Measurements from ENCODE around the gene NEURL1B.
"Not testable (repeated sequence)": the region's sequence is repeated elsewhere in the genome, so short reads cannot be mapped to it uniquely, and the experiment has no call there.

NEURL1B gene

DNA sequence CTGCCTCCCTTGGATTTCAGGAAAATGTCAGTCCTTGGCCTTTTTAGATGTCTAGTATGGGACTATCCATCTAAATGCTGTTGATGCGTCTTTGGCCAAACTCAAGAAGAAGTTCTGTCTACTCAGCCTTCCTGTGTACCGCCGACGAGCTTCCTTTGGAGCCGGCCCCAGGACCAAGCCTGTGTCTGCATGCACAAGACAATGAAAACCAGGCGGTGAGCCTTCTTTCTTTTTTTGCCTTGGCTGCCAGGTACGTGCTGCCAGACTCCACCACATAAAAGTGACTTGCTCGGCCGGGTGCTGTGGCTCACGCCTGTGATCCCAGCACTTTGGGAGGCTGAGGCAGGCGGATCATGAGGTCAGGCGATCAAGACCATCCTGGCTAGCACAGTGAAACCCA lies 6.0 kb upstream of the NEURL1B start:
- DNase-seq = no peak

DNA sequence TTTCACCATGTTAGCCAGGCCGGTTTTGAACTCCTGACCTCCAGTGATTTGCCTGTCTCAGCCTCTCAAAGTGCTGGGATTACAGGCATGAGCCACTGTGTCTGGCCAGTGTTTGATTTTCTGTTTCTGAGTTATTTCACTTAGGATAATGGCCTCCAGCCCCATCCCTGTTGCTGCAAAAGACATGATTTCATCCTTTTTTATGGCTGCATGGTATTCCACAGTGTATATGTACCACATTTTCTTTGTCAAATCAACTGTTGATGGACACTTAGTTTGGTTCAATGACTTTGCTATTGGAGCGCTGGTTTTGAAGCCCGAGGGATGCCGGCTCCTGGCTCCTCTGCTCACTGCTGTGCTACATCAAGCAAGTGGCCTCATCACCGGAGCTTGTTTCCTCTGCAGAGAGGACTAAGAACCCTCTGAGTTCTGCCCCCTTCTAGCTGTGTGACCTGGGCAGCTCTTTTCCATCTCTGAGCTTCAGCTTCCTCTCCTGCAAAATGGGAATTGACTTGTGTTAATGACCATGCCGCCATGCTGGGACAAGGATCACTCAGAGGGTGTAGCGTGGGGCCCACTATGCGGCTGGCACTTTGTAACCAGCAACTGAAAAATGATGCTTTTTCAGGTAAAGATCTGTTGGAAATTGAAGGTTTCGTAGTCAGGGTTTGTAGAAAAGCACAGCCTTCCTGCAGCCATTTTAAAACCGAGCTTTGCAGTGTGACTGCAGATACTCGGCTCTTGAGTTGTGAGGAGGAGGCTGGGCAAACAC lies 4.6 kb upstream of the NEURL1B start:
- no peak for DNase-seq

DNA sequence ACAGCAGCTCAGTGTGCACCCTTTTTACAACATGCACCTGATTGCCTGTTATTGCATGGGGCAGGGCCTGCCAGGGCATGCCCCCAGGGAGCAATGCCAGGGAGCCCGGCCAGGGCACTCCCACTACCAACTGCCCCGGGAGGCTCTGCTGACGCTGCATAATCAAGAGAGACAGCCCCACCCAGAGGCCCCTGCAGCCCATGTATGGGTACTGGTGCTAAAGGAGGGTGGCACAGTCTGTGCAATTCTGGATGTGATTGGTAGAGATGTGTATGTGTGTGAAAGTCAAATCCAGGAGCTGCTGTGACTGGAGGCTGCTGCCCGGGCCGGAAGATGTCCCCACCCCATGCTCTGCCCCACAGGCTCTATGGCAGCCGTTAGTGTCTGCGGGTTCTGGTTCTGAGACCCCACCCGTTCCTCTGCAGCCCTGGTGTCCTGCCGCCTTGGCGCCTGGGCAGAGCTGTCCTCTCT lies 3.9 kb upstream of the NEURL1B start:
- DNase-seq = no peak

DNA sequence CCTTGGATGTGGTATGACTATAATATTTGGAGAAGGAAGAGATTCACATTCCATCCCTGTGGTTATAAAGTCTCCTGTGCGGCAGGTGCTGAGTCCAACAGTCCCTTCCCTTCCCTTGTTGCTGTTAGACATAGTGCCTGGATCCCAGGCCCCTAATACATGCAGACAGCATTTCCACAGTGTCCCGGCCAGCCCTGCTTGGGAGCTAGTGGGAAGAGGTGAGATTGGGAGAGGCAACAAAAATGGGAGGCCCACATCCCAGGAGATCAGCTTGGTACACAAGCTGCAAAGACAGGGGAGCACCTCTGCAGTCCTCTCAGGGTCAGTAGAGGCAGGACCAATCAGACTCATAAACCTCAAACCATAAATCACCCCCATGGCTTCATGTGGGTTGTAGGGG lies 3.3 kb upstream of the NEURL1B start:
- DNase-seq = no peak

DNA sequence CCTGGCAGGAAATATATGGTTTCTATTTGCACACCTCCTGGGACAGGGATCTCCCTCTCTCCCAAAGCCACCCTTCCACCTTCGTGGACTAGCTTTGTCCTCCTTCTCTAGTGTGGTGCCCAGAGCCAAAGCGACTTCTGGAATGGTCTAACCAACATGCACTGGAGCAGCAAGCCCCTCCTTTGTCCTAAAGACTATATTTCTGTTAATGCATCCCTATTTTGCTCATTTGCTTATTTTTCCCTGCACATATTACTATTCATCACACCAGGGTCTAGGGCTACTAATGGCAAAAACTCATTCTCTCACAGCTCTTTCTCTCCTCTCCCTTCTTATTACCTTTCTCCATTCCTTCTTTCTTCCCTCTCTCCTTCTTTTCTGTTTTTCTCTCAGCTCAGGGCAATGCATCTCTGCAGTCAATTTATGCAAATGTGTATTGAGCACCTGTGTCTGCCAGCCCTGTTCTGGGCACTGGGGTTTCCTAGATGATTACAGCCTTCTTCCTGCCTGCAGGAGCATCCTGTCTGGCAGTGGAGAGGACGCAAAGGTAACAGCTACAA lies 2.8 kb upstream of the NEURL1B start:
- no peak for DNase-seq

DNA sequence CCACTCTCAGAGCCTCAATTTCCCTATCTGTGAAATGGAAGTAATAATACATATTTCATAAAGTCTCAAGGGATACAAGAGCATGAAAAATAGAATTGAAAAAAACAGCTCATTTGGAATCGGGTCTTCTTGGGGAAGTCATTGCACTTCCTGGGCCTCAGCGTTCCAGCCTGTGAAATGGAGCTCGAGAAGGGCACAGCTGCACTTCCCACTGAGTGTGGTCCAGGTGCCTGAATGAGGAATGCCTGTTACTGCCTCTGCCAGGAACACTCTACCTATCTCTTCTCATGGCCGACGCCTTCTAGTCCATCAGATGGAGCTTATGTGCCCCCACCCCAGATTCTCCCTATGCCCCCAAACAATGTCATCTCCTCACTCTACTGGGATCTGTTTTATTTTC lies 924 bp upstream of the NEURL1B start:
- DNase-seq = no peak

DNA sequence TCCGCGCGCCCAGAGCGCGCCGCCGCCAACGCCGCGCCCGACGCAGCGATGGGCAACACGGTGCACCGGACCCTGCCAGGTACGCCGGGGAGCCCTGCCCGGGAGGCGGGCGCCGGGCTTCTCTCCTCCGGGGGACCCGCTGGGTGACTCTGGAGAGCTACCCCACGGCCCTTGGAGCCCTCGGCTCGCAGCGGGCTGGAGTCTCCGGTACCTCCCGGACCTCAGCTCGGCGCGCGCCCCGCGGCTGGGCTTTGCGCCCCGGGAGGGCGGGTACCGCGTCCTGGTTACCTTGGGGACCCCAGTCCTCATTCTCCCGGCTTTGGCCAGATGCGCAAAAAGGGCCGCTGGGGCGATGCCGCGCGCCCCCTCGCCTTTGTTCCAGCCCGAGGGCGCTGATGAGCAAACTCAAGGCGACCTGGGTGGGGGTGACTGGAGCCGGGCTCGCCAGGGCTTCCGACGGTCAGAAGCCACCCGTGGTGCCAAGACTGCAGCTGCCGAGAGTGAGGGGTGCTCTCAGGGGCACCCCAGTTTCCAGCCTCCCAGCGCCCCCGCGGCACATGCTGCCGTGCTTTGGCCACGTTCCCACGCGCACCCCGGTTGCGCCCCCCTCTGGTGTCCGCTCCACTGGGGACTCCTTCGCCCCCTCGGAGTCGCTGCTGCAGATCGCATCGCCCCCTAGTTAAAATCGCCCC lies 442 bp downstream of the NEURL1B start:
- peak; percentile 43 for DNase-seq

DNA sequence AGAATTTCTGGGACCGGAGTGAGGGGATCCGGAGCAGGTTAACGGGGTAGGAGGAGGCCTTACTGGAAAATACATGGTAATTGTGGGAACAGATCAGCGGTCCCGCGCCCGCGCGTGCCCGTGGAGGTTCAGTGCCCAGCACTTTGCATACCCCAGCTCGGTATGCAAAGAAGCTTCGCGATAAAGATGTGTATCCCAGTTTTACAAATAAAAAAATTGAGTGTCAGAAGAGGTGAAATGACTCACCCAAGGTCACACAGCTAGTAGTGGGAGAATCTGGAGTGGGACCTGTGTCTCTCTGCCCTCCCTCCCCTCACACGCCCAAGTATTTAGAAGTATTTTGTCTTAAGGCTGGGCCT lies 967 bp downstream of the NEURL1B start:
- DNase-seq = no peak

DNA sequence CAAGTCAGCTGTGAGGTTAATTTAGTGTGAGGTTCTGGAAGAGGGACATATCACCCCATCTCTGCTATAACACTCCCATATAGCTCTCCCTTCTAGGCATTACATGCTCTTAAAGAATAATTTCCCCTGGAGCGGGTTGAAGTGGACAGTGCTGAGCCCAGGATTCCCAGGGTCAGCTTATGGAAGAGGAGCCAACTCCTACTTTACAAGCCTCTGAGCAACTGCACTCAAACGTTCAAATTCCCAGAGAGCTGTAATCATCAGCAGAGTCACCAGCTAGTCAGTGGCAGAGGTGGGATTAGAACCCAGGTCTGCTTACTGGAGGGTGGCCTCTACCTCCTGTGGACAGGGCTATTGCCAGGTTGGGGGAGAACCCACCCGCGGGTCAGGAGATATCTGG lies 1.4 kb downstream of the NEURL1B start:
- no peak for DNase-seq

DNA sequence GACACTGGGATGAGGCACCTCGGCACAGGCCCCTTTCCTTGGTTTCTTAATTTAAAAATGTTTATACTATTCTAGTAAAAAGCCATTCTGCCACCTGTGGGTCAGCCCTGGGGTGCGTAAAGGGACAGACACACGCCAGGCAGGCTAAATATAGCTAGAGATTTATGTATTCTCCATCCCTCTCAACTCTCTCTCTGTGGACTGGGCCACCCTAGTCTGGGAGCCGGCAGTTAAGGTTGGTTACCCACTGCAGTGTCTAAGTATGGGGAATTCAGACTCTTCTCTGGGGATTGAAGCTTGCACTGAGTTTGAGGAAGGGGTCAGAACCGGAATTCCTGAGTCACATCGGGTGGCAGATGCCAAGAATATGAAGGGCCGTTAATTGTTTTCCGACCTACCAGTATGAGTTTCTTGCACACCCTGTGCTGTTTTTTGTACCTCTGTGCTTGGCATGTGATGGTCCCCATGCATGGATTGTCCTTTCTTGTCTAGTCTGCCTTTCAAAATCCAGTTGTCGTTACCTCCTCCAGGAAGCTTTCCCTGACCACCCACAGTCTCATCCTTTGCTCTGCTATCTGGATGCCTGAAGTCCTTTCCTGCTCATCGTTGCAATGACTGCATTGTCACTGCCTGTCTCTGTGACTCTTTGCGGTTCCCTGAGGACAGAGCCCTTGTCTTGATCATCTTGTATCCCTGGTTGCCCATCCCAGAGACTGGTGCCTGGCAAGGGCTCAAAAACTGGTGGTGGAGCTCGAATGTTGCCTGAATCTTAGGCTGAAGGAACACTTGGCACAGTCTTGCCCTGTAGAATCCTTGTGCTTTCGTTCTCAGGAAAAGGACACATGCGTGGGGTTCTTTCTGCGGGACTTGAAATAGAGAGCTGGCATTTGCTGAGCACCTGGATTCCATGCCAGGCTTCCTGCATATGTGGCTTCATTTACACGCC lies 2.1 kb downstream of the NEURL1B start:
- no peak for DNase-seq

DNA sequence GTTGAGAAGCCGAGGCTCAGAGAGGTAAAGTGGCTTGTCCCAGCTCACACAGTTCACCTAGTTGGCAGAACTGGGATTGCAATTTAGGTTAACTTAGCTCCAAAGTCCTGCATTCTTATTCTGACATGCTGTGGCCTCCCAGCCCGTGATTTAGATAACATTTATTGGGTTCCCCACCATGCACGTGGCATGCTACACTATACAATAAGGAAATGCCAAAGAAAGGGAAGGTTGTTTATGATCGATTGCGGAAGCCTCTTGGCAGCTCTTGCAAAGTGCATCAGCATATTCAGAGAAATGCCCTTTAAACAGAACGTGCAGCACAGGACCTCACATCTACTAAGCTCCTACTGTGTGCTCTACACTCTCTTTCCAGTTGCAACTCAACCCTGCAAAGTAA lies 3.2 kb downstream of the NEURL1B start:
- DNase-seq = no peak

DNA sequence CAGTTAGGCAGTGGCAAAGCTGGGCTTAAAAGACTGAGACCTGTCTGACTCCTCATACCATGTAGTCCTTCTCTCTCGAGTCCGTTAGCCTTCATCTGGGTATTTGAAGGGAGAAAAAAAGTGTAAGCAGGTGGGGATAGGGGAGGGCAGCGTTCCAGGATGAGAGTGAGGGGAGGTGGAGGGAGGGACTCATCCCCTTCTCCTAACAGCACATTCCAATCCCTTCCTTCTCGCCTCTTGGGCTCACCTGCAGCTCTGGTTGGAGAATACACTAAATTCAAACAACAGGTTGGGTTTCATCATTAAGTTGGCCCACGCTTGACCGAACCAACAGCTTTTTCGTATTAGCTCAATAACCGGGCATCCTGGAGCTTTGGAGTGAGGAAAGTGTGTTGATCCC lies 3.6 kb downstream of the NEURL1B start:
- no peak for DNase-seq

DNA sequence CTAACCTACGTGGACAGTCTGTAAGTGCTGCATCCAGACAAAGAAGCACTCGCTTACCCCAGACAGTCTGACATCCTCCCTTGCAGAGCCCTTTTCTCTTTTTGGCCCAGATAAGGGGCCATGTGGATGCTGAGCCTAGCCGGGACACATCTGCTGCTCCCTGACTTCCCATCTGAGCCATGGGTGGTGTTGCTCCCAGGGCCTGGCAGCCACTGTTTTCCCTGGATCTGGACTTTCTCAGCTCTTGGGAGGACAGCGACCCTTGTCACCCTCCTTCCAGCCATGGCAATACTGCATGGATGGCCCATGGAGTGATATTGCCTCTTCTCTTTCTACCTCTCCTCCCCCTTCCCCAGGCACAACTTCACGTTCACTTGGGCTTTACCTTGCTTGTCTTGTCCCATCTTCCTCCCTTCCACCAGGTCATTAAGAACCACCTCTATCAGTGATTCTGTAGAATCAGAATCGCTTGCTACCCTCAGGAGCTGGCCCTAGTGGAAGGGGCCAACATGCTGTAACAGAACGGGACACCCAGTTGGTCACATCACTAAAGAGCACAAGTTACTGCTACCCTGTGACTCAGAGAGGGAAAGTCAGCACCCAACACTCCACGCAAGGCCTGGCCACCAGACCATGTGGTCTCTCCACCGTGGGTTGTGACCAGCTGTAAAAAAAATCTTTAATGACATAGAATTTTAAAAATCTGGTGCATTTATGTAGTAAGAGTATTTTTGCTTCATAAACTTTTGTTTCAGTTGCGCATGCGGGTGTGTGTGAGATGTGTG lies 4.4 kb downstream of the NEURL1B start:
- no peak for DNase-seq

DNA sequence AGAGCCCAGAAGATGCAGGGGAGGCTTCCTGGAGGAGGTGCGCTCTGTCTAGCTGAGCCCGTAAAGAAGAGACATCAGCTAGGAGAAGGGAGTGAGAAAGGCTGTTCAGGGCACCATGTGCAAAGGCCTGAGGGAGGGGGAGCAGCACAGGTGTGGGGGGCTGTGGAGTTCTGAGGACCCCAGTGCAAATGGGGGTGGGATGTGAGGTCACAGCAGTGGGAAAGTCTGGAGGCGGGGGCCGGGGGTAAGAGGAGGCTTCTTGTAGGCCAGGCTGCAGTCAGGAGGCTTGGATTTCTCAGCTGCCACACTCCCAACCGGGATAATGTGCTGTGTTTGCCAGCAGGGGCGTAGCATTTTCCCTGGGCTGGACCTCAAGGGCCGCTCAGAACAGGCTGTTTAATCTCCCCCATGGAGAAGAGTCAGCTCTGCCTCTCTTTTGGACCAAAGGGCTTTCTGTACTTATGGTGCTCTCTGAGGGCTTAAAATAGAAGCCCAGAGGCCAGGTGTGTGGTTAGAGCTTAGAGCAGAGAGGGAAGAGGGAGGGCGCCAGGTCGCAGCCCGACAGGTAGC lies 5.7 kb downstream of the NEURL1B start:
- DNase-seq = no peak

DNA sequence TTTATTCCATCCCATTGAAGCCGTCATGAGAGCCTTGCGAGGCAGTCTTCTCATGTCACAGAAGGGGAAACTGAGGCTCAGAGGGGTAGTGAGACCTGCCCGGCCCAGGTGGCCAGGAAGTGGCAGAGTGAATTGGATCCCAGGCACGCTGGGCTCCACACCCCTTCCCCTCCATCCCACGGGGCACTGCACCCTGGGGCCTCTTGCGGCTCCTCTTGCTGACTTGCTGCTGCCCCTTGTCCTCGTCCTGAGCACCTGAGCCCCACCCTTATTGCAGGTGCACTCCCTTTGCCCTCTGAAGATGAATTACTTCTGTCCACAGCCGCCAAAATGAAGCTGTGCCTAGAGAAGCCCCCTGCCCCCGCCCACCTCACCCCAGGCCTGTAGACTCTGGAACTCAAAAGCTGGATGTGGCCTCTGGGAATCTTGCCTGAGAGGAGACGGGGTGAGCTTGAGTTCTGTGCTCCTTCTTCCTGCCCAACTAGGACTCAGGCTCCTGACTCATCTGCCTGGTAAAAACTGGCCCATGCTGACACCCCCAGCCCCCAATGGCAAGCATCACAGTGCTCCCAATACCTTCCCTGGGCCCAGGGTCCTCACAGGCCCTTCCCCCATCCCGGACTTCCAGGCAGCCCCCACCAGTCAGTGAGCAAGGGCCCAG lies 6.4 kb downstream of the NEURL1B start:
- DNase-seq = no peak

DNA sequence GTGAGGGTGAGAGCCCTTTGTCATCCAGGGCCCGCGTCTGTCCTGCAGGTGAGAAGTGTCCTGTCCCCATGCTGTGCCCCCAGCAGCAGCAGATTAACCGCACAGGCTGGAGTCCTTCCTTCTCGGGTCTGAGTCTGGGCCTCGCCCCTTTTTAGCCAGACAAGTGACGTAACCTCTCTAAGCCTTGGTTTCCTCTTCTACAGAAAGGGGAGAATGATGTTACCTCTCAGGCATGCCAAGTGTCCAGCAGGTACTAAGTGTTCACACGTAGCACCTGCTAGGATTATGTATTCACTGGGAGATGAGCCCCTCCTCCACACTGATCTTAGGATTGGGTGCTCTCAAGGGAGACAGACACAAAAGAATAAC lies 6.9 kb downstream of the NEURL1B start:
- DNase-seq = no peak

DNA sequence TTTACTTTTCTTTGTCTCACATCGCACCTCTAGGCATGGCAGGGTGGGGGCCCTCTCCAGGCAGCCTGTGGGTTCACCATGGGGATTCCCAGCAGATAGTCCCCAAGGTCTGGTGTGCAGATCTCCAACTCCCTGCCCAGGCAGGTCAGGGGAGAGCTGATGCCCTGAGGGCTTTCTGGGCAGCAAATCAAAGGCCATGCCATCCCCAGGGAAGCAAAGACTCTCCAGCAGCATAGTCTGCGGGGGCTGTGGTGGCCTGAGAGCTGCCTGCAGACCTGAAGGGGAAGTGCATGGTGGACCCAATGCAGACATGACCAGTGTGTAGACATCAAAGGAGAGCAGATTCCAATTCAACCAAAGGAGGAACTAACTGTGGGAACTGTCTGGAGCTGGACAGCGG lies 7.7 kb downstream of the NEURL1B start:
- DNase-seq = no peak

DNA sequence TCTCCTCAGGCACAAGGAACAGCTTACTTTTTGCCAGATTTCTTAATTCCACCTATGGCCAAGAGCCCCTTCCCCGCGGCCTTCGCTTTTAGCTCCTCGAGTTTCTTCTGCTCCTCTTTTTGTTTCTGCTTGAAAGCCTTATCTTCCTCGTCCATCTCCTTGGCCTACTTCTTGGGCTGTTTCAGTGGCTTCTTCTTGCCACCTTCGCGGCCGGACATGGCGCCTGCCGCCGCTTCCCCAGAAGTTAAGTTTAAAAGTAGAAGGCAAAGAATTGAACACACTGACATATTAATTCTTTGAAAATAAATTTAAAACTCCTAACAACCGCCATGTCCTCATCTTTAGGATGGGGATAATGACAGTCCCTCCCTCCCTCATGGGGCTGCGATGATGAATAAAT lies 15.4 kb downstream of the NEURL1B start:
- DNase-seq = not testable (repeated sequence)

DNA sequence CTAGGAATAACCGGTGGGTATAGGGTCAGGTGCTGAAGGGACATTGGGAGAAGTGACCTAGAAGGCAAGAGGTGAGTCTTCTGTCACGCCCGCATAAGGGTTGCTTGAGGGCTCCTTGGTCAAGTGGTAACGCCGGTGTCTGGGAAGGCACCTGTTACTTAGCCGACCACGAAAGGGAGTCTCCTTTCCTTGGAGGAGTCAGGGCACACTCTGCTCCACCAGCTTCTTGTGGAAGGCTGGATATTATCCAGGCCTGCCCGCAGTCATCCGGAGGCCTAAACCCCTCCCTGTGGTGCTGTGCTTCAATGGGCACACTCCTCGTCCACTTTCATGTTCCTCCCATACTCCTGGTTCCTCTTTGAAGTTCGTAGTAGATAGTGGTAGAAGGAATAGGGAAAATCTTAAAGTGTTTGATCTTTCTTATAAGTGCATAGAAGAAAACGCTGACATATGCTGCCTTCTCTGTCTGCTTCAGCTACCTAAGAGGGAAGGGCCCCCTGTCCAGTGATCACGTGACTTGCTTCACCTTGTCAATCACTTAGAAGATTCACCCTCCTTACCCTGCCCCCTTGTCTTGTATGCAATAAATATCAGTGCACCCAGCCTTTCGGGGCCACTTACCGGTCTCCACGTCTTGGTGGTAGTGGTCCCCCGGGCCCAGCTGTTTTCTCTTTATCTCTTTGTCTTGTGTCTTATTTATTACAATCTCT lies 16.6 kb downstream of the NEURL1B start:
- not testable (repeated sequence) for DNase-seq

DNA sequence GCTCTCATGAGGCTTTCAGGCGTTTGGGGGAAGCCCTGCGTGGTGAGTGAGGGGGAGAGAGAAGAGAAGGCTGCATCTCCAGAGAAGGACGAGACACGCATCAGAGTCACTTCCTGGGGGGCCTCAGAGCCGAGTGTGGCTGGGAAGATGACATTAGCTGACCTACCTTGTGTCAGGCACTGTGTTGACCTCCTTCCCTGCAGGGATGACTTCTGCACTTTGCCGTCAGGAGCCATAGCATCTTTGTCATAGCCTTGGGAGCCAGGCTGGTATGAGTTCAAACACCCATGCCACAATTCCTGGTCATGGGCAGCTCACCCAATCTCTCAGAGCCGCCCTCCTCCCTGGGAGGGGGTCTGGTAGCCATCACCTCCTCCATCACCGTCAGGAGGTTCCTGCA lies 17.3 kb downstream of the NEURL1B start:
- DNase-seq = no peak

Measured in femur (tissue), 1 donor.